Thoracic aorta (tissue), 2 donors: ENCODE results near the gene STON1. TPM values are rescaled to one million over a fixed set of nuclear protein-coding genes. Genes with fewer than 3 reads are reported as not detected.
A peak's percentile ranks its signal among the peaks of the same experiment; 100 is the strongest.

Experiments
- ATAC-seq: fragments of 150-250 bp; one replicate; pipeline ENCODE4 v1.8.0; 2017; ENCODE audit warnings: low read depth; ENCODE audit not compliant: insufficient number of reproducible peaks, low FRiP score
- DNase-seq: peaks from one replicate; pipeline ENCODE4 v3.0.0-alpha.2; 2020; ENCODE audit warnings: low spot score
- H3K27ac ChIP-seq, 2 donors: fragments of 200-600 bp; sonication (generic); 1 replicate in 1 of 2; 2 replicates in 1 of 2; pipeline ENCODE4 v1.5.1; 2016; ENCODE audit warnings: mild to moderate bottlenecking in 2 of 2, moderate library complexity in 2 of 2
- H3K27me3 ChIP-seq: fragments of 200-600 bp; sonication (generic); replicated peaks from 2 replicates; pipeline ENCODE4 v1.6.0; 2016; ENCODE audit warnings: mild to moderate bottlenecking; ENCODE audit not compliant: insufficient read depth
- H3K36me3 ChIP-seq: fragments of 200-600 bp; sonication (generic); one replicate; pipeline ENCODE4 v1.5.1; 2016
- H3K4me1 ChIP-seq, 2 donors: fragments of 200-600 bp; sonication (generic); 1 replicate in 1 of 2; 2 replicates in 1 of 2; pipeline versions ENCODE4 v1.5.1 to v1.6.0; 2016; ENCODE audit warnings: low read depth in 2 of 2, mild to moderate bottlenecking in 1 of 2; ENCODE audit not compliant: control insufficient read depth in 1 of 2
- H3K4me3 ChIP-seq: fragments of 200-600 bp; sonication (generic); 2 replicates; pipeline ENCODE4 v1.5.1; 2016; ENCODE audit warnings: mild to moderate bottlenecking
- H3K9me3 ChIP-seq: fragments of 200-600 bp; sonication (generic); 2 replicates; pipeline ENCODE4 v1.5.1; 2016
- CTCF ChIP-seq: fragments of 200-600 bp; sonication (generic); IDR thresholded peaks from one replicate; pipeline ENCODE4 v1.5.1; 2019; ENCODE audit warnings: antibody characterized with exemption
- total RNA-seq, 2 donors: library from RNA; depleted of rRNA; stranded (reverse); fragments of >200 nt; gene quantifications; one replicate each; pipeline versions ENCODE4 v1.1.0 to v1.2.3, GENCODE V29; 2016

STON1 gene
- total RNA-seq, 2 donors from 2014 or later, result 39.2 to 42.4 TPM

GRCh38 chr2:48558456-48558855, 28.5 kb downstream of the STON1 start:
- H3K27me3 ChIP-seq, result no peaks in the 10 kb centered on the region
- DNase-seq (no peak), ATAC-seq (no peak)
- no peaks in the 10 kb centered on the region for H3K9me3 ChIP-seq
- H3K4me3 ChIP-seq, result no peak overlapping the region
- H3K36me3 ChIP-seq, result no peaks in the 10 kb centered on the region
- H3K4me1 ChIP-seq, result no peaks in the 10 kb centered on the region
- H3K27ac ChIP-seq, result no peak overlapping the region
- TF ChIP-seq CTCF, result no peak

GRCh38 chr2:48560546-48561209, 30.7 kb downstream of the STON1 start:
- H3K27ac ChIP-seq, result no peak overlapping the region

GRCh38 chr2:48562281-48562680, 32.3 kb downstream of the STON1 start:
- Histone ChIP-seq H3K27ac (no peak overlapping the region), H3K9me3 (no peaks in the 10 kb centered on the region), H3K36me3 (no peaks in the 10 kb centered on the region), H3K27me3 (no peaks in the 10 kb centered on the region), H3K4me3 (no peak overlapping the region), H3K4me1 (peaks cover 5 to 15% of the 10 kb centered on the region in 2 donors)
- no peak for ATAC-seq
- TF ChIP-seq CTCF, result no peak
- no peak for DNase-seq

More at GRCh38 chr2:48560546-48561209, 30.7 kb downstream of the STON1 start:
- TF ChIP-seq CTCF, result no peak
- Histone ChIP-seq H3K9me3 (no peaks in the 10 kb centered on the region), H3K27me3 (no peaks in the 10 kb centered on the region), H3K4me3 (no peak overlapping the region), H3K36me3 (no peaks in the 10 kb centered on the region), H3K4me1 (no peaks in the 10 kb centered on the region)
- ATAC-seq, result no peak
- no peak for DNase-seq

- no peak for TF ChIP-seq CTCF
- Histone ChIP-seq H3K27ac (peak overlapping the region in 1 of 2 donors; percentile 43), H3K4me3 (peak overlapping the region; percentile 26), H3K4me1 (peaks cover 11 to 38% of the 10 kb centered on the region in 2 donors), H3K27me3 (no peaks in the 10 kb centered on the region), H3K36me3 (no peaks in the 10 kb centered on the region), H3K9me3 (no peaks in the 10 kb centered on the region)
- DNase-seq, result no peak
- no peak for ATAC-seq
These were observed 36.8 kb downstream of the STON1 start for GRCh38 chr2:48566592-48567310.

GRCh38 chr2:48567671-48568070, 37.7 kb downstream of the STON1 start:
- DNase-seq (no peak), ATAC-seq (no peak)
- no peaks in the 10 kb centered on the region for H3K9me3 ChIP-seq
- no peak overlapping the region for H3K4me3 ChIP-seq
- no peak for TF ChIP-seq CTCF
- peaks cover 17 to 43% of the 10 kb centered on the region in 2 donors for H3K4me1 ChIP-seq
- H3K27me3 ChIP-seq, result no peaks in the 10 kb centered on the region
- no peaks in the 10 kb centered on the region for H3K36me3 ChIP-seq
- H3K27ac ChIP-seq, result no peak overlapping the region
